RWPE2 (cell line): ENCODE results near the gene IRF6.

ENCODE experiments used
- ATAC-seq: fragments of 200-7000 bp; cut with Tn5 transposase; 3 replicates; pipeline ENCODE4 v1.9.1; 2021; ENCODE audit warnings: low read depth
- DNase-seq: peaks from one replicate; pipeline ENCODE4 v3.0.0-alpha.2; 2020; ENCODE audit warnings: low spot score
- H3K27ac ChIP-seq: fragments of 450-650 bp; 2 replicates; pipeline ENCODE4 v1.5.1; 2017; ENCODE audit warnings: mild to moderate bottlenecking; ENCODE audit not compliant: poor library complexity, severe bottlenecking
- H3K27me3 ChIP-seq: fragments of 250-450 bp; sonication (Bioruptor Pico); 2 replicates; pipeline ENCODE4 v1.5.1; 2021; ENCODE audit warnings: mild to moderate bottlenecking, moderate library complexity; ENCODE audit not compliant: insufficient read depth, poor library complexity, severe bottlenecking
- H3K36me3 ChIP-seq: fragments of 250-450 bp; sonication (Bioruptor Pico); 2 replicates; pipeline ENCODE4 v1.5.1; 2020; ENCODE audit warnings: low read depth, mild to moderate bottlenecking, moderate library complexity
- H3K4me1 ChIP-seq: fragments of 250-450 bp; sonication (Bioruptor Pico); 2 replicates; pipeline ENCODE4 v1.5.1; 2021; ENCODE audit warnings: mild to moderate bottlenecking, moderate library complexity; ENCODE audit not compliant: insufficient read depth, poor library complexity, severe bottlenecking
- H3K4me3 ChIP-seq: fragments of 250-450 bp; sonication (Bioruptor Pico); 2 replicates; pipeline ENCODE4 v1.5.1; 2021; ENCODE audit warnings: mild to moderate bottlenecking, moderate library complexity; ENCODE audit not compliant: severe bottlenecking
- H3K9me3 ChIP-seq: fragments of 250-450 bp; sonication (Bioruptor Pico); 2 replicates; pipeline ENCODE4 v1.5.1; 2021; ENCODE audit warnings: mild to moderate bottlenecking, moderate library complexity; ENCODE audit not compliant: severe bottlenecking
- CTCF ChIP-seq: fragments of 450-650 bp; IDR thresholded peaks from one replicate; pipeline ENCODE4 v1.5.1; 2017; ENCODE audit warnings: mild to moderate bottlenecking, moderate library complexity; ENCODE audit not compliant: poor library complexity, severe bottlenecking

IRF6 gene

DNA sequence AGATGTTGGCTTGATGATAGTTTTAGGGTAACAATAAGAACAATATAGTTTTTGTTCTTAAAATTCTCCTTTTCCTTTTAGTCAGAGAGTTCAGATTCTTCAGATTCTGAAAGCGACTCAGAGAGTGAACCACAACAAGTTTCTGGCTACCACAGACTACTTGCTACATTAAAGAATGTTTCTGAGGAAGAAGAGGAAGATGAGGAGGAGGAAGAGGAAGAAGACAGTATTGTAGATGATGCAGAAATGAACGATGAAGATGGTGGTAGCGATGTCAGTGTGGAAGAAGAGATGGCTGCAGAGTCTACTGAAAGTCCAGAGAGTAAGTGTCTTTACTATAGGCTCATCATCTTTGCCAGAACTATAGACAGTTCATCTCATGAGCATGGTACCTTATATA is 24.8 kb upstream of the IRF6 start:
- no peak overlapping the region for H3K4me3 ChIP-seq
- no peak for TF ChIP-seq CTCF
- DNase-seq (no peak), ATAC-seq (no peak)
- peaks cover 14% of the 10 kb centered on the region for H3K4me1 ChIP-seq
- H3K9me3 ChIP-seq, result no peaks in the 10 kb centered on the region
- peaks cover 23% of the 10 kb centered on the region for H3K36me3 ChIP-seq
- no peaks in the 10 kb centered on the region for H3K27me3 ChIP-seq
- no peak overlapping the region for H3K27ac ChIP-seq

GRCh38 chr1:209829716-209830115 is 23.8 kb upstream of the IRF6 start:
- ATAC-seq (no peak), DNase-seq (no peak)
- no peak for TF ChIP-seq CTCF
- H3K4me1 ChIP-seq, result peaks cover 22% of the 10 kb centered on the region
- H3K27ac ChIP-seq, result no peak overlapping the region
- peaks cover 21% of the 10 kb centered on the region for H3K36me3 ChIP-seq
- no peaks in the 10 kb centered on the region for H3K27me3 ChIP-seq
- no peak overlapping the region for H3K4me3 ChIP-seq
- no peaks in the 10 kb centered on the region for H3K9me3 ChIP-seq

DNA sequence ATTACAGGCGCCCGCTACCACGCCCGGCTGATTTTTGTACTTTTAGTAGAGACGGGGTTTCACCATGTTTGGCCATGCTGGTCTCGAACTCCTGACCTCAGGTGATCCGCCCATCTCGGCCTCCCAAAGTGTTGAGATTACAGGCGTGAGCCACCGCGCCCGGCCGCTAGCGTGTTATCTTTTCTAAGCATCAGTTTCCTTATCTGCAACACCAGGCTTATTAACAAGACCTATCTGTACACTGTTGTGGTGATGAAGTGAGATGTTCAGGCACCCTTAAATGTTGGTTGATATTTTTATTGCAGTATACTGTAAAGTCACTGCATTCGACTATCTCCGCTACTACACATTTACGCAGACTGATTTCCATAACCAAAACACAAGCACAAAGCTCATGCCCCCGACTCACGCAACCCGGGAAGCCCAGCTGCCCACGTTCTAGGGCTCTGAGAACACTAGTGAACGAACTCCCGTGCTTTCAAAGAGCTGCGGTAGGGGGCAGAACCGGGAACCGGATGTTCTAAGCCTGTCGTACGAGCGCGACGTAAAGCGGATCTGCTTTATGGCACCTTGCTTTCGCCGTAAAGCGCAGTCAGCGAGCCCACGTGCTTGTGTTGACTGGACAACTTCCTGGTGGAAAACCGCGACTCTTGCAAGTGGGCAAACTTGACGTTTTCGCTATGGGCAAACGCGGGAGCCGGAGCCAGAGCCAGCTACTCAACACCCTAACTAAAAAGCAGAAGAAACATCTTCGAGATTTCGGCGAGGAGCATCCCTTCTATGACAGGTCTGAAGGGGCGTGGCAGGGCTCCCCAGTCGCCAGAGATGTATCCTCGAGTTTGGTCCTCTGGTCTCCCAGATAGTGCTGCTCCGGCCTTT is 21.7 kb upstream of the IRF6 start, which contains the start of gene UTP25:
Gene UTP25 (plus strand): TSS at position 589 of the 879 bp plus-strand sequence. CDS start 92 bp downstream, at position 681.
- no peaks in the 10 kb centered on the region for H3K9me3 ChIP-seq
- peak; percentile 62 for TF ChIP-seq CTCF
- peak; percentile 73 for DNase-seq
- no peaks in the 10 kb centered on the region for H3K27me3 ChIP-seq
- peak within 1 kb of the TSS; percentile 91 for H3K27ac ChIP-seq
- peaks cover 39% of the 10 kb centered on the region for H3K4me1 ChIP-seq
- ATAC-seq, result 0 out of 3 replicates have a peak, but pooled peaks have one; percentile 17
- peak within 1 kb of the TSS; percentile 69 for H3K4me3 ChIP-seq
- 0 out of 2 replicates have a peak, but pooled peaks cover 9% of the 10 kb centered on the region for H3K36me3 ChIP-seq

DNA sequence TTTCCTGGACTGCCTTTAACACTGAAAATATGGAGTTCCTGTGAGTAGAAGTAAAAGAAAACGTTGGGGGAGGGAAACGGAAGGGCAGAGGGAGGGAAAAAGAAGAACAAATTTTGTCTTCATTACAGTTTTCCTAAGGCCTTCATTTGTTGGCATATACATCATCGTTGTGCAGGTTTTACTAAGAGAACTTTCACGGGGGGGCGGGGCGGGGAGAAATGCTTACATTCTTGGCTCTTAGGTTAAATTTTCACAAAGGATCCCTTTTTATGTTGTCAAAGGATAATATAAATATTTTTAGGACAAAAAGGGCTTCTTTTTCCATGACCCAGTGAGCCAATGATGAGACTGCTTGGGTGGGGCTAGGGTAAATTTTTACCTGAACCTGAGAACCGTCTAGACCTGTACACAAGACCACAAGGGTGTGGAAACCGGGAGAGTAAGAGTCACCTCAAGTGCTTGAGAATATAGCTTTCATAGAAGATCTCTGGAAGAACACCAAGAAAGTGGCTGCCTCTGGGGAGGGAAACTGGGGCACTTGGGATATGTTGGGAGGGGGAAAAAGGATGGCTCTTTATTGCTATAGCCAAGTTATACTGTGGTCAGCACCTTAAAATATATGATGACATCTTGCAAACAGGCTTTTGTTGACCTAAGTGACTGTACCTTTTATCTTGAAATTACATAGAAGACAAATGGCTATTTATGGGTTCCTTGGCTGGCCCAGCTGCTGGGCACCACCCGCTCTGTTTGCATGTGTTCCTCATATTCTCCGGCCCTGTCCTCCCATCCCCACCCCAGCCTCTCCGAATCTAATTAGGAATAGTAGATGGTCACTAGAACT is 19.9 kb upstream of the IRF6 start:
- no peaks in the 10 kb centered on the region for H3K27me3 ChIP-seq
- peaks cover 40% of the 10 kb centered on the region for H3K4me1 ChIP-seq
- H3K36me3 ChIP-seq, result no peaks in the 10 kb centered on the region
- ATAC-seq (peak; percentile 75), DNase-seq (no peak)
- H3K4me3 ChIP-seq, result no peak overlapping the region
- H3K9me3 ChIP-seq, result no peaks in the 10 kb centered on the region
- TF ChIP-seq CTCF, result no peak
- H3K27ac ChIP-seq, result peak overlapping the region; percentile 91
